Muscle of leg (tissue), 11 donors: ENCODE data around the gene SPDEF. TPM values are rescaled to one million over a fixed set of nuclear protein-coding genes. Genes with fewer than 3 reads are reported as not detected.

ENCODE experiments used
- DNase-seq: peaks from one replicate; pipeline ENCODE4 v3.0.0; 2013
- H3K27ac ChIP-seq: one replicate; pipeline ENCODE4 v1.5.1; 2013; ENCODE audit warnings: mild to moderate bottlenecking, low read length, control low read depth
- H3K27me3 ChIP-seq: one replicate; pipeline ENCODE4 v1.6.1; 2013; ENCODE audit warnings: low read length; ENCODE audit not compliant: control insufficient read depth, insufficient read depth
- H3K36me3 ChIP-seq: one replicate; pipeline ENCODE4 v1.6.1; 2013; ENCODE audit warnings: low read length; ENCODE audit not compliant: control insufficient read depth, insufficient read depth
- H3K4me1 ChIP-seq: one replicate; pipeline ENCODE4 v1.6.1; 2013; ENCODE audit warnings: low read length; ENCODE audit not compliant: control insufficient read depth, insufficient read depth
- H3K4me3 ChIP-seq: one replicate; pipeline ENCODE4 v1.5.1; 2013; ENCODE audit warnings: low read length, control low read depth
- H3K9me3 ChIP-seq: replicated peaks from 2 replicates; pipeline ENCODE4 v1.6.1; 2013; ENCODE audit warnings: low read depth, low read length; ENCODE audit not compliant: control insufficient read depth
- WGBS: methylation state at CpG from one replicate; pipeline ENCODE4 v1.1.5; 2013; ENCODE audit warnings: missing lambda C conversion rate; ENCODE audit not compliant: insufficient coverage; 5-methylcytosine and 5-hydroxymethylcytosine counted together
- polyA plus RNA-seq, 8 donors: library from polyadenylated mRNA; unstranded; fragments of 120-200 nt; gene quantifications; one replicate each; pipeline versions ENCODE4 v1.2.1 to v1.2.3, GENCODE V29; 2013; ENCODE audit warnings: inconsistent platforms in 1 of 8, low replicate concordance in 1 of 8; ENCODE audit not compliant: insufficient read length in 8 of 8, insufficient read depth in 1 of 8
- total RNA-seq: library from RNA; stranded (reverse); fragments of 120-200 nt; gene quantifications from one replicate; pipeline ENCODE4 v1.2.4, GENCODE V29; 2013

Gene SPDEF
- total and polyA plus RNA-seq, 9 donors = 0.04 to 0.28 (median 0.11) TPM; not detected in 3

- DNase-seq = no peak
- WGBS = 77% methylated on average over 7 of the region's 8 CpGs
- H3K27me3 ChIP-seq = no peaks in the 10 kb centered on the region
- no peaks in the 10 kb centered on the region for H3K36me3 ChIP-seq
- peaks cover 4% of the 10 kb centered on the region for H3K9me3 ChIP-seq
- H3K27ac ChIP-seq = no peak overlapping the region
- no peak overlapping the region for H3K4me3 ChIP-seq
- peaks cover 4% of the 10 kb centered on the region for H3K4me1 ChIP-seq
These were observed 801 bp downstream of the SPDEF start for GRCh38 chr6:34555328-34555727.

GRCh38 chr6:34555007-34555322 is 1.2 kb downstream of the SPDEF start:
- Histone ChIP-seq H3K27ac (no peak overlapping the region), H3K36me3 (no peaks in the 10 kb centered on the region), H3K9me3 (peaks cover 4% of the 10 kb centered on the region), H3K4me3 (no peak overlapping the region), H3K4me1 (peaks cover 4% of the 10 kb centered on the region), H3K27me3 (no peaks in the 10 kb centered on the region)
- DNase-seq = no peak
- WGBS = 86% methylated on average over 11 of the region's 11 CpGs

- peaks cover 4% of the 10 kb centered on the region for H3K9me3 ChIP-seq
- no peak overlapping the region for H3K4me3 ChIP-seq
- DNase-seq = no peak
- WGBS = 18% methylated on average over 5 of the region's 15 CpGs
- peaks cover 8% of the 10 kb centered on the region for H3K4me1 ChIP-seq
- H3K27ac ChIP-seq = no peak overlapping the region
- no peaks in the 10 kb centered on the region for H3K27me3 ChIP-seq
- H3K36me3 ChIP-seq = no peaks in the 10 kb centered on the region
These were observed 1.7 kb downstream of the SPDEF start for GRCh38 chr6:34554291-34555006.

- 63% methylated on average over 4 of the region's 10 CpGs for WGBS
- no peaks in the 10 kb centered on the region for H3K36me3 ChIP-seq
- DNase-seq = no peak
- peaks cover 4% of the 10 kb centered on the region for H3K9me3 ChIP-seq
- no peaks in the 10 kb centered on the region for H3K27me3 ChIP-seq
- no peak overlapping the region for H3K4me3 ChIP-seq
- no peak overlapping the region for H3K27ac ChIP-seq
- H3K4me1 ChIP-seq = peaks cover 14% of the 10 kb centered on the region
These were observed 2.4 kb downstream of the SPDEF start for GRCh38 chr6:34553750-34554149.

GRCh38 chr6:34553146-34553545 is 3.0 kb downstream of the SPDEF start:
- Histone ChIP-seq H3K36me3 (no peaks in the 10 kb centered on the region), H3K27me3 (no peaks in the 10 kb centered on the region)

GRCh38 chr6:34552620-34553019 is 3.5 kb downstream of the SPDEF start:
- Histone ChIP-seq H3K4me1 (peaks cover 17% of the 10 kb centered on the region), H3K4me3 (no peak overlapping the region), H3K27ac (no peak overlapping the region), H3K27me3 (no peaks in the 10 kb centered on the region), H3K36me3 (no peaks in the 10 kb centered on the region), H3K9me3 (no peaks in the 10 kb centered on the region)
- DNase-seq = no peak
- WGBS = 80% methylated on average over 2 of the region's 5 CpGs

More at GRCh38 chr6:34553146-34553545, 3.0 kb downstream of the SPDEF start:
- H3K4me3 ChIP-seq = no peak overlapping the region
- H3K27ac ChIP-seq = no peak overlapping the region
- H3K4me1 ChIP-seq = peaks cover 17% of the 10 kb centered on the region
- no CpG with 5 or more reads among the region's 4 CpGs for WGBS
- no peak for DNase-seq
- peaks cover 1% of the 10 kb centered on the region for H3K9me3 ChIP-seq

GRCh38 chr6:34551720-34552119 is 4.4 kb downstream of the SPDEF start:
- WGBS = 83% methylated on average over 6 of the region's 8 CpGs
- DNase-seq = no peak

GRCh38 chr6:34549804-34550202 is 6.3 kb downstream of the SPDEF start:
- peaks cover 3% of the 10 kb centered on the region for H3K27me3 ChIP-seq
- H3K4me3 ChIP-seq = no peak overlapping the region
- no peak overlapping the region for H3K27ac ChIP-seq
- no peak for DNase-seq
- 55% methylated on average over 2 of the region's 2 CpGs for WGBS
- H3K4me1 ChIP-seq = peaks cover 20% of the 10 kb centered on the region
- H3K36me3 ChIP-seq = no peaks in the 10 kb centered on the region
- no peaks in the 10 kb centered on the region for H3K9me3 ChIP-seq

More at GRCh38 chr6:34551720-34552119, 4.4 kb downstream of the SPDEF start:
- Histone ChIP-seq H3K27ac (no peak overlapping the region), H3K36me3 (no peaks in the 10 kb centered on the region), H3K4me1 (peaks cover 21% of the 10 kb centered on the region), H3K4me3 (no peak overlapping the region), H3K9me3 (no peaks in the 10 kb centered on the region), H3K27me3 (no peaks in the 10 kb centered on the region)

- WGBS = 60% methylated on average over 7 of the region's 16 CpGs
- H3K4me1 ChIP-seq = peaks cover 17% of the 10 kb centered on the region
- H3K27me3 ChIP-seq = peaks cover 3% of the 10 kb centered on the region
- no peak overlapping the region for H3K4me3 ChIP-seq
- H3K9me3 ChIP-seq = no peaks in the 10 kb centered on the region
- DNase-seq = no peak
- no peak overlapping the region for H3K27ac ChIP-seq
- no peaks in the 10 kb centered on the region for H3K36me3 ChIP-seq
These were observed 6.9 kb downstream of the SPDEF start for GRCh38 chr6:34549026-34549803.

- WGBS = 85% methylated on average over 6 of the region's 11 CpGs
- H3K4me3 ChIP-seq = no peak overlapping the region
- no peaks in the 10 kb centered on the region for H3K36me3 ChIP-seq
- DNase-seq = no peak
- H3K27me3 ChIP-seq = peaks cover 3% of the 10 kb centered on the region
- peaks cover 17% of the 10 kb centered on the region for H3K4me1 ChIP-seq
- no peak overlapping the region for H3K27ac ChIP-seq
- no peaks in the 10 kb centered on the region for H3K9me3 ChIP-seq
These were observed 8.2 kb downstream of the SPDEF start for GRCh38 chr6:34547701-34548644.
